Neuronal stem cell (in vitro differentiated cells): ENCODE measurements around the gene C2CD4D.

Experiments used
- DNase-seq: peaks from one replicate; pipeline ENCODE4 v3.0.0-alpha.2; 2013; ENCODE audit warnings: low spot score
- H2AFZ ChIP-seq: one replicate; pipeline ENCODE4 v1.6.1; 2013; ENCODE audit warnings: mild to moderate bottlenecking, low read length, inconsistent platforms
- H2AK5ac ChIP-seq: 2 replicates; pipeline ENCODE4 v1.6.1; 2013; ENCODE audit warnings: low read depth, mild to moderate bottlenecking, inconsistent platforms, low read length, moderate library complexity, mixed read lengths
- H2BK120ac ChIP-seq: 2 replicates; pipeline ENCODE4 v1.6.1; 2013; ENCODE audit warnings: low read depth, mild to moderate bottlenecking, inconsistent platforms, low read length, moderate library complexity, mixed read lengths
- H2BK12ac ChIP-seq: one replicate; pipeline ENCODE4 v1.6.1; 2013; ENCODE audit warnings: low read length, inconsistent platforms
- H2BK15ac ChIP-seq: 2 replicates; pipeline ENCODE4 v1.6.1; 2013; ENCODE audit warnings: mild to moderate bottlenecking, low read length, inconsistent platforms, mixed read lengths
- H2BK5ac ChIP-seq: one replicate; pipeline ENCODE4 v1.6.1; 2013; ENCODE audit warnings: inconsistent platforms, mild to moderate bottlenecking, low read length, moderate library complexity
- H3K14ac ChIP-seq: one replicate; pipeline ENCODE4 v1.6.1; 2013; ENCODE audit warnings: low read length, inconsistent platforms
- H3K18ac ChIP-seq: 2 replicates; pipeline ENCODE4 v1.6.1; 2013; ENCODE audit warnings: low read length, inconsistent platforms
- H3K23ac ChIP-seq: 2 replicates; pipeline ENCODE4 v1.6.1; 2013; ENCODE audit warnings: low read depth, mild to moderate bottlenecking, mixed read lengths, low read length, inconsistent platforms; ENCODE audit not compliant: poor library complexity
- H3K27ac ChIP-seq: replicated peaks from 3 replicates; pipeline ENCODE4 v1.5.1; 2013; ENCODE audit warnings: low read length, inconsistent platforms
- H3K27me3 ChIP-seq, 3 experiments: 2 replicates each; pipeline ENCODE4 v1.6.1; 2013; ENCODE audit warnings: low read length in 3 of 3, mild to moderate bottlenecking in 2 of 3, inconsistent platforms in 1 of 3, low read depth in 1 of 3, mixed read lengths in 1 of 3, moderate library complexity in 1 of 3; ENCODE audit not compliant: control insufficient read depth in 3 of 3, insufficient read depth in 3 of 3
- H3K36me3 ChIP-seq, 2 donors: replicated peaks in 1 of 2; 2 replicates each; pipeline ENCODE4 v1.6.1; 2013; ENCODE audit warnings: low read length in 2 of 2; ENCODE audit not compliant: control insufficient read depth in 2 of 2, insufficient read depth in 2 of 2
- H3K4ac ChIP-seq: 2 replicates; pipeline ENCODE4 v1.6.1; 2013; ENCODE audit warnings: inconsistent platforms, mild to moderate bottlenecking, low read length, moderate library complexity
- H3K4me1 ChIP-seq, 2 donors: 1 replicate in 1 of 2; 2 replicates in 1 of 2; pipeline ENCODE4 v1.6.1; 2013; ENCODE audit warnings: low read length in 2 of 2, low read depth in 1 of 2; ENCODE audit not compliant: control insufficient read depth in 2 of 2, insufficient read depth in 1 of 2
- H3K4me2 ChIP-seq: one replicate; pipeline ENCODE4 v1.6.1; 2013; ENCODE audit warnings: mild to moderate bottlenecking, low read length, inconsistent platforms; ENCODE audit not compliant: insufficient read depth, poor library complexity, severe bottlenecking
- H3K4me3 ChIP-seq, 2 donors: 2 replicates each; pipeline ENCODE4 v1.5.1; 2013; ENCODE audit warnings: low read length in 2 of 2, mild to moderate bottlenecking in 2 of 2, inconsistent platforms in 1 of 2, moderate library complexity in 1 of 2
- H3K79me1 ChIP-seq: one replicate; pipeline ENCODE4 v1.6.1; 2013; ENCODE audit warnings: low read depth, mild to moderate bottlenecking, inconsistent platforms, low read length, moderate library complexity
- H3K9ac ChIP-seq: one replicate; pipeline ENCODE4 v1.6.1; 2013; ENCODE audit warnings: mild to moderate bottlenecking, low read depth, low read length, inconsistent platforms; ENCODE audit not compliant: poor library complexity
- H3K9me3 ChIP-seq, 2 donors: replicated peaks in 1 of 2; 2 replicates each; pipeline versions ENCODE3 to v1.6.1; 2013; ENCODE audit warnings: low read length in 2 of 2, mild to moderate bottlenecking in 2 of 2, inconsistent platforms in 1 of 2, low read depth in 1 of 2, mixed read lengths in 1 of 2, moderate library complexity in 1 of 2; ENCODE audit not compliant: control insufficient read depth in 2 of 2, insufficient read depth in 1 of 2
- H4K8ac ChIP-seq: one replicate; pipeline ENCODE4 v1.6.1; 2013; ENCODE audit warnings: low read depth, mild to moderate bottlenecking, inconsistent platforms, low read length, moderate library complexity
- H4K91ac ChIP-seq: one replicate; pipeline ENCODE4 v1.6.1; 2013; ENCODE audit warnings: low read length, low read depth, mild to moderate bottlenecking, inconsistent platforms; ENCODE audit not compliant: poor library complexity
- whole genome bisulfite sequencing, 2 donors: extraction: QIAGEN DNeasy Blood & Tissue Kit; methylation state at CpG; one replicate each; pipeline ENCODE4 v1.1.7; 2013; ENCODE audit warnings: missing lambda C conversion rate in 2 of 2, mixed read lengths in 1 of 2; ENCODE audit not compliant: insufficient read length in 2 of 2, insufficient replicate concordance in 1 of 2; ENCODE audit errors: extremely low coverage in 2 of 2; 5-methylcytosine and 5-hydroxymethylcytosine counted together

Gene C2CD4D

GRCh38 chr1:151864411-151864810 lies 24.8 kb upstream of the C2CD4D start:
- Histone ChIP-seq H2AFZ (no peak overlapping the region), H4K8ac (no peak overlapping the region), H4K91ac (no peak overlapping the region), H3K23ac (no peak overlapping the region), H3K4me1 (peaks cover 0 to 4% of the 10 kb centered on the region in 2 donors), H3K4me2 (no peak overlapping the region), H3K14ac (peak overlapping the region; percentile 9), H2BK120ac (no peak overlapping the region), H3K36me3 (no peaks in the 10 kb centered on the region), H2BK12ac (no peak overlapping the region), H3K4me3 (no peak overlapping the region), H3K79me1 (peaks cover 2% of the 10 kb centered on the region), H2AK5ac (no peak overlapping the region), H3K4ac (no peak overlapping the region), H3K18ac (no peak overlapping the region), H3K9ac (no peak overlapping the region), H2BK15ac (no peak overlapping the region), H3K9me3 (no peaks in the 10 kb centered on the region), H2BK5ac (no peak overlapping the region), H3K27ac (no peak overlapping the region), H3K27me3 (peaks cover 0 to 26% (median 2%) of the 10 kb centered on the region in 3 experiments)
- WGBS, 2 donors, result no CpG with 5 or more reads among the region's 2 CpGs
- DNase-seq, result no peak

GRCh38 chr1:151862604-151863003 lies 23.0 kb upstream of the C2CD4D start:
- Histone ChIP-seq H3K9me3 (no peaks in the 10 kb centered on the region), H3K9ac (no peak overlapping the region), H2BK120ac (no peak overlapping the region), H3K27ac (no peak overlapping the region), H4K8ac (no peak overlapping the region), H3K4me2 (no peak overlapping the region), H2BK5ac (no peak overlapping the region), H4K91ac (no peak overlapping the region), H3K36me3 (no peaks in the 10 kb centered on the region), H3K27me3 (peaks cover 0 to 44% (median 2%) of the 10 kb centered on the region in 3 experiments), H3K4me3 (no peak overlapping the region), H2AK5ac (no peak overlapping the region), H2BK15ac (no peak overlapping the region), H3K4me1 (peaks cover 0 to 8% of the 10 kb centered on the region in 2 donors), H2BK12ac (no peak overlapping the region), H3K14ac (no peak overlapping the region), H3K18ac (no peak overlapping the region), H3K4ac (no peak overlapping the region), H3K79me1 (peaks cover 2% of the 10 kb centered on the region), H2AFZ (no peak overlapping the region), H3K23ac (no peak overlapping the region)
- no peak for DNase-seq

- Histone ChIP-seq H3K27me3 (peaks cover 0 to 53% (median 2%) of the 10 kb centered on the region in 3 experiments), H2AK5ac (no peak overlapping the region), H3K4me3 (no peak overlapping the region), H3K36me3 (no peaks in the 10 kb centered on the region), H3K9ac (no peak overlapping the region), H3K4ac (no peak overlapping the region), H4K91ac (no peak overlapping the region), H3K79me1 (peaks cover 2% of the 10 kb centered on the region), H2BK15ac (no peak overlapping the region), H3K4me2 (no peak overlapping the region), H3K23ac (no peak overlapping the region), H3K18ac (peak overlapping the region; percentile 23), H3K9me3 (no peaks in the 10 kb centered on the region), H2BK5ac (no peak overlapping the region), H4K8ac (no peak overlapping the region), H3K27ac (no peak overlapping the region), H3K14ac (no peak overlapping the region), H2AFZ (peak overlapping the region; percentile 15), H3K4me1 (peaks cover 0 to 8% of the 10 kb centered on the region in 2 donors), H2BK12ac (no peak overlapping the region), H2BK120ac (no peak overlapping the region)
- no CpG with 5 or more reads among the region's 7 CpGs for WGBS, 2 donors
- no peak for DNase-seq
These were observed 21.0 kb upstream of the C2CD4D start for GRCh38 chr1:151860504-151861187.

- Histone ChIP-seq H3K79me1 (no peaks in the 10 kb centered on the region), H4K91ac (no peak overlapping the region), H3K4me3 (no peak overlapping the region), H3K14ac (no peak overlapping the region), H4K8ac (no peak overlapping the region), H2BK12ac (no peak overlapping the region), H3K36me3 (no peaks in the 10 kb centered on the region), H3K18ac (no peak overlapping the region), H2AFZ (no peak overlapping the region), H3K9ac (no peak overlapping the region), H3K9me3 (no peaks in the 10 kb centered on the region), H3K4ac (no peak overlapping the region), H2AK5ac (no peak overlapping the region), H3K4me2 (no peak overlapping the region), H3K27me3 (peaks cover 0 to 52% (median 0%) of the 10 kb centered on the region in 3 experiments), H2BK5ac (no peak overlapping the region), H2BK120ac (no peak overlapping the region), H3K4me1 (peaks cover 0 to 8% of the 10 kb centered on the region in 2 donors), H2BK15ac (no peak overlapping the region), H3K27ac (no peak overlapping the region), H3K23ac (no peak overlapping the region)
- DNase-seq, result no peak
- WGBS, 2 donors, result no CpG with 5 or more reads among the region's 6 CpGs
These were observed 20.3 kb upstream of the C2CD4D start for GRCh38 chr1:151859891-151860293.
